Panc1 (cell line): Measurements from ENCODE around the gene DLK2. TPM values are rescaled to one million over a fixed set of nuclear protein-coding genes. Genes with fewer than 3 reads are reported as not detected.

Source experiments
- ATAC-seq: fragments of 200-7000 bp; cut with Tn5 transposase; 2 replicates; pipeline ENCODE4 v1.9.1; 2020; ENCODE audit warnings: mild to moderate bottlenecking, moderate library complexity
- BruUV-seq: library from RNA; stranded (reverse); fragments of 400-500 nt; replicated peaks from 2 replicates; lab custom pipeline; 2021; lab: Mats Ljungman, UMichigan
- CTCF ChIA-PET: fragments of 300-600 bp; sonication (Branson Sonifier 250); formaldehyde crosslinking; loops from one replicate; lab custom pipeline; 2022; ENCODE audit warnings: antibody characterized with exemption; lab: Charles Lee
- POLR2A ChIA-PET: fragments of 300-600 bp; sonication (Branson Sonifier 250); formaldehyde crosslinking; loops from one replicate; lab custom pipeline; 2022; ENCODE audit warnings: antibody characterized with exemption; lab: Charles Lee
- DNase-seq: peaks from one replicate; pipeline ENCODE4 v3.0.0-alpha.2; 2010; ENCODE audit warnings: low read depth, low spot score
- H3K27ac ChIP-seq: 2 replicates; pipeline ENCODE4 v1.5.1; 2011; ENCODE audit warnings: mild to moderate bottlenecking, low read length, inconsistent platforms
- H3K27me3 ChIP-seq: fragments of 200-500 bp; sonication (Bioruptor generic); 2 replicates; pipeline ENCODE4 v1.6.0; 2014; ENCODE audit warnings: low read length, inconsistent platforms; ENCODE audit not compliant: control insufficient read depth, insufficient read depth
- H3K36me3 ChIP-seq: fragments of 200-500 bp; sonication (Bioruptor generic); 2 replicates; pipeline ENCODE4 v1.5.1; 2014; ENCODE audit warnings: inconsistent platforms, mild to moderate bottlenecking, low read length, moderate library complexity; ENCODE audit not compliant: control insufficient read depth, insufficient read depth
- H3K4me1 ChIP-seq: 2 replicates; pipeline ENCODE4 v1.5.1; 2011; ENCODE audit warnings: inconsistent platforms, mild to moderate bottlenecking, low read length, moderate library complexity; ENCODE audit not compliant: control insufficient read depth, insufficient read depth
- H3K4me3 ChIP-seq, 2 experiments: 2 replicates each; pipeline ENCODE4 v1.5.1; 2011 to 2012; ENCODE audit warnings: low read depth in 2 of 2, low read length in 2 of 2, mild to moderate bottlenecking in 2 of 2, inconsistent platforms in 1 of 2, moderate library complexity in 1 of 2
- H3K9me3 ChIP-seq: fragments of 200-500 bp; sonication (Bioruptor generic); 2 replicates; pipeline ENCODE4 v1.5.1; 2014; ENCODE audit warnings: low read depth, mild to moderate bottlenecking, inconsistent platforms, low read length, moderate library complexity; ENCODE audit not compliant: control insufficient read depth, insufficient read depth
- CTCF ChIP-seq: fragments of 450-650 bp; IDR thresholded peaks from 2 replicates; pipeline ENCODE4 v1.5.1; 2017; ENCODE audit warnings: mild to moderate bottlenecking
- POLR2AphosphoS5 ChIP-seq: IDR thresholded peaks from 2 replicates; pipeline ENCODE4 v1.6.1; 2012; ENCODE audit warnings: mild to moderate bottlenecking, low read depth, low read length, moderate library complexity
- REST ChIP-seq, 2 experiments: IDR thresholded peaks; 2 replicates each; pipeline ENCODE4 v1.6.1; 2011 to 2012; ENCODE audit warnings: low read depth in 2 of 2, control low read depth in 1 of 2, low read length in 1 of 2, mild to moderate bottlenecking in 1 of 2, moderate library complexity in 1 of 2; ENCODE audit not compliant: insufficient read depth in 1 of 2
- SIN3A ChIP-seq: IDR thresholded peaks from 2 replicates; pipeline ENCODE4 v1.6.1; 2012; ENCODE audit warnings: low read depth, mild to moderate bottlenecking, low read length, moderate library complexity, borderline replicate concordance; ENCODE audit not compliant: insufficient read depth
- TCF7L2 ChIP-seq: IDR thresholded peaks from 2 replicates; pipeline ENCODE4 v1.6.1; 2011; ENCODE audit warnings: mild to moderate bottlenecking, low read depth, low read length, inconsistent platforms
- in situ Hi-C: cut with HindIII; loops from 2 replicates; pipeline ENCODE4 v1.10.0; 2016; ENCODE audit warnings: low sequenced_read_pairs, low pct_unique_long_range_greater_than_20kb
- intact Hi-C: fragments of 100-400 bp; cut with micrococcal nuclease; formaldehyde crosslinking; loops from one replicate; pipeline ENCODE4 v1.10.0; 2022; ENCODE audit not compliant: unreplicated experiment
- total RNA-seq: library from RNA; stranded (reverse); gene quantifications from one replicate; pipeline ENCODE4 v1.2.1, GENCODE V29; 2021; ENCODE audit not compliant: unreplicated experiment

DLK2 gene
- total RNA-seq, 1 experiment from 2014 or later: 19.1 TPM

GRCh38 chr6:43475516-43475915, 20.2 kb upstream of the DLK2 start:
- POLR2A ChIA-PET: interaction anchor here (0.6 kb wide), 1 partner anchor 84 kb away, joined by 3 read pairs; no protein-coding TSS in a partner anchor
- intact Hi-C loops: no loop called here
- DNase-seq (no peak), ATAC-seq (no peak)
- no peak overlapping the region for H3K4me3 ChIP-seq
- no peaks in the 10 kb centered on the region for H3K9me3 ChIP-seq
- no peak overlapping the region for H3K27ac ChIP-seq
- CTCF ChIA-PET: no interaction called here
- no TSS peak for BruUV-seq
- H3K4me1 ChIP-seq: peaks cover 10% of the 10 kb centered on the region
- in situ Hi-C loops: no loop called here
- TF ChIP-seq REST (IDR thresholded peaks at IDR 0.05; ENCODE audit: insufficient read depth in 1 of 2, low read depth in 2 of 2, low read length in 1 of 2): no peak
- TF ChIP-seq POLR2AphosphoS5: no peak
- TF ChIP-seq SIN3A: no peak
- no peaks in the 10 kb centered on the region for H3K27me3 ChIP-seq
- no peaks in the 10 kb centered on the region for H3K36me3 ChIP-seq

- no peaks in the 10 kb centered on the region for H3K4me1 ChIP-seq
- H3K9me3 ChIP-seq: no peaks in the 10 kb centered on the region
- ATAC-seq (no peak), DNase-seq (no peak)
- intact Hi-C loops: no loop called here
- H3K4me3 ChIP-seq: no peak overlapping the region
- TF ChIP-seq CTCF (no peak), SIN3A (no peak), POLR2AphosphoS5 (no peak), REST (IDR thresholded peaks at IDR 0.05; ENCODE audit: insufficient read depth in 1 of 2, low read depth in 2 of 2, low read length in 1 of 2) (no peak), TCF7L2 (no peak)
- ChIA-PET POLR2A (no interaction called here), CTCF (no interaction called here)
- no TSS peak for BruUV-seq
- no peaks in the 10 kb centered on the region for H3K27me3 ChIP-seq
- H3K27ac ChIP-seq: no peak overlapping the region
- in situ Hi-C loops: no loop called here
- H3K36me3 ChIP-seq: no peaks in the 10 kb centered on the region
Measured at GRCh38 chr6:43472515-43472914, 17.2 kb upstream of the DLK2 start.
